GF-D8 (cell line): ENCODE measurements around the gene NLRX1.
"Not testable (repeated sequence)": the region's sequence is repeated elsewhere in the genome, so short reads cannot be mapped to it uniquely, and the experiment has no call there.

Source experiments
- DNase-seq: peaks from one replicate; lab custom pipeline; 2025; lab: John Stamatoyannopoulos, UW

Gene NLRX1, protein sequence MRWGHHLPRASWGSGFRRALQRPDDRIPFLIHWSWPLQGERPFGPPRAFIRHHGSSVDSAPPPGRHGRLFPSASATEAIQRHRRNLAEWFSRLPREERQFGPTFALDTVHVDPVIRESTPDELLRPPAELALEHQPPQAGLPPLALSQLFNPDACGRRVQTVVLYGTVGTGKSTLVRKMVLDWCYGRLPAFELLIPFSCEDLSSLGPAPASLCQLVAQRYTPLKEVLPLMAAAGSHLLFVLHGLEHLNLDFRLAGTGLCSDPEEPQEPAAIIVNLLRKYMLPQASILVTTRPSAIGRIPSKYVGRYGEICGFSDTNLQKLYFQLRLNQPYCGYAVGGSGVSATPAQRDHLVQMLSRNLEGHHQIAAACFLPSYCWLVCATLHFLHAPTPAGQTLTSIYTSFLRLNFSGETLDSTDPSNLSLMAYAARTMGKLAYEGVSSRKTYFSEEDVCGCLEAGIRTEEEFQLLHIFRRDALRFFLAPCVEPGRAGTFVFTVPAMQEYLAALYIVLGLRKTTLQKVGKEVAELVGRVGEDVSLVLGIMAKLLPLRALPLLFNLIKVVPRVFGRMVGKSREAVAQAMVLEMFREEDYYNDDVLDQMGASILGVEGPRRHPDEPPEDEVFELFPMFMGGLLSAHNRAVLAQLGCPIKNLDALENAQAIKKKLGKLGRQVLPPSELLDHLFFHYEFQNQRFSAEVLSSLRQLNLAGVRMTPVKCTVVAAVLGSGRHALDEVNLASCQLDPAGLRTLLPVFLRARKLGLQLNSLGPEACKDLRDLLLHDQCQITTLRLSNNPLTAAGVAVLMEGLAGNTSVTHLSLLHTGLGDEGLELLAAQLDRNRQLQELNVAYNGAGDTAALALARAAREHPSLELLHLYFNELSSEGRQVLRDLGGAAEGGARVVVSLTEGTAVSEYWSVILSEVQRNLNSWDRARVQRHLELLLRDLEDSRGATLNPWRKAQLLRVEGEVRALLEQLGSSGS

DNA sequence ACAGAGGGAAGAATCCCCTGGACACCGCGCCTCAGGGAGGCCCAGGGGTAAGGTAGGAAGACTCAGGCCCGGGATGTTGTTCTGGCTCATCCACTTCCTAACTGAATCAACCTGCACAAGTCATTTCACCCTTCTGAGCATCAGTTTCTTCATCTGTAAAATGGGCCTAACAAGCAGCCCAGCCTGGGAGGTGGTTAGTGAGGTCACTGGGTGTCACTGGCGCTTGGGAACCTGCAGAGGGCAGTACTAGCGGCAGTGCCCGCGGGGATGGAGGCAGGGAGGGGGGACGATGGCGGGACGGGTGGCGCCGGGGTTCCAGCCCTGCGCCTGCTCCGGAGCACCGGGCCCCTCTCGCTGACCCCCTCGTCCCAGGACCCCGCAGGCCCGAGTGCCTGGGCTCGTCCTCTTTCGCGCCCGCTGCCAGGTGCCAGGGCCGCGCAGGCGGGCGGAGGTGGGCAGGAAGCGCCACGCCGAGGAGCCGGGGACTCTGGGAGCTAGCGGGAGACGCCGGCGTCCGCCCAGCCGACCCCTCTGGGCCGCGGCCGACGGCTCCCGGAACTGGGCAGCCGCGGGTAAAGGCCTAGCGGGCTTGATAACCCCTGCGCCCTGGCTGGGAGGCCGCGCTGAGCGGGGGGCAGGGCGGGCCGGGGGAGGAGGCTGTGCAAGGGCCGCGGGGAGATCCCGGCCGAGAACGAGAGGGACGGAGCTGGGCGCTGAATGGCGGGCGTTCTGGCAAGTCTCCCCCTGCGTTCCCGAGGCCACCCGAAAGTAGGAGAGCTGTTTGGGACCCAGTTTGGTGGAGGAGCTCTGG lies at the start of gene NLRX1:
Gene NLRX1 (plus strand): TSS at position 255 of the 811 bp plus-strand sequence. CDS start 2,679 bp downstream, outside the sequence.
- DNase-seq: peak; percentile 82

GRCh38 chr11:119118946-119119345 lies 49.6 kb upstream of the NLRX1 start:
- DNase-seq: no peak

- DNase-seq: peak; percentile 76
Observed at GRCh38 chr11:119120639-119121007, 47.9 kb upstream of the NLRX1 start.

DNA sequence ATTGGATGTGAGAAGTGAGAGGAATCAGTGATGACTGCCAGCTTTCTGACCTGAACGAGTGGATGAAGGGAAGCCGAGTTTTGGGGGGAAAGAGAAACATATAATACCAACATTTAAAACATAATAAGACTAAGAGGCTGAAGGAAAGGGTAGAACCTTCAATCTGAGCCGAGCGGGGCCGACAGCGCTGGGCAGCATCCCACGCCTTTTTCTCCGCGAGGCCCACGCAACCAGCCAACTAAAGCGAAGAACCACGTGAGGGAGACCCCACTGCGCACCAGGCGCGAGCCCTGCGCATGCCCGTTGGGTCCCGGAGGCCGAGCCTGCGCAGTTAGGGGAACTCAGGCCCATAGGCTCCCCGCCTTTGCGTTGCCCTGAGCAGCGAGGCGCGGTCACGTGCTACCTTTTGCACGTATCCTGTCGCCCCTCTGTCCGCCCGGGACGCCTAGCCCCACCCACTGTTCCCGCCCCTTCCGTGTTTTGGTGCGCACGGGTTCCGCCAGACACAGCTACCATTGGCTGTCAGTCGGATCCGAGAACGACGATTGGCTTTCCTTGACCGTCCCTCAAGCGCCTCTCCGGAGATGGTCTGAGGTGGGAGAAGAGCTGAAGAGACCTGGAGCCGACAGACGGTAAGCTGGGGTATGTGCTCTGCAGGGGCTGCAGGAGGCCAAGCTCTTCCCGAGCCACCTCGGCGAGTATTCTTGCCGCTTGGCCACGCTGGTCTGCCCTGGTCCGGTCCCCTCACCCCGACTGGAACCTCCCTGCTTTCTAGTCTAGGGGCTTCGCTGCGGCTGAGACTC lies 47.3 kb upstream of the NLRX1 start, which contains the start of gene HINFP:
Gene HINFP (plus strand): TSS at position 573 of the 803 bp plus-strand sequence. CDS start 5,365 bp downstream, outside the sequence.
- peak; percentile 100 for DNase-seq

DNA sequence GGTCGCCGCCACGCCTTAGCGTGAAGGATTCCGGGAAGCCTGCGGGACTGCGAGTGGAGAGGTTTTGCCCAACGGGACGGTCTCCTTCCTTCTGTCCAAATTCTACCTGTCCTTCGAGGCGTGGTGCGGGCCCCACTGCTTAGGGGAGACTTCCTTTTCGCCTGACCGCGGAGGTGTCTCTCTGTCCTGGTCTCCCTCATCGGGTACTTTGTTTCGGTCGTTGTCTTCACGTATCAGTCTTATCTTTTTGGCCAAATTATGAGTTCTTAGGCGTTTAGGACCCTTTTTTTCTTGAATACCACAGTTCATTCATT lies 46.8 kb upstream of the NLRX1 start:
- DNase-seq: no peak

- no peak for DNase-seq
Observed at GRCh38 chr11:119125821-119126220, 42.7 kb upstream of the NLRX1 start.

DNA sequence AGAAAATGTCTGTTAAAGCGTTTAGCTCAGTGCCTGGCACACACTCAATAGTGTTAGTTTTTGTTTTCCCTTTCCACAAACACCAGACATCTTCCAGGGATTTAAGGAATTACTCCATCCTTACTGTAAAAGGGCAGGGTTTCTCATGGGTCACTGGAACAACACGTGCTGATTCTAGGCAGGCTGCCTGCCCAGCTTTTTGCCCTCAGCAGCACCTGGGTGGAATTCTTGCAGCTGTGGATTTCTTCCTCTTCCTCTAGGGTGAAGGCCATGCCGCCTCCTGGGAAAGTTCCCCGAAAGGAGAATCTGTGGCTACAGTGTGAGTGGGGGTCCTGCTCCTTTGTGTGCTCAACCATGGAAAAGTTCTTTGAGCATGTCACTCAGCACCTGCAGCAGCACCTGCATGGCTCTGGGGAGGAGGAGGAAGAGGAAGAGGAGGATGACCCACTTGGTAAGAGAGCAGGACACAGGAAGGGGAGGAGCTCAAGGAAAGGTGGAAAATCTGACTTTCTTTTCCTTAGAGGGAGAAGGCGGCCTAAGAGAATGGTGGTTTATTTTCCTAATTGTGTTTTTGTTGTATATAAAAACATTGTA lies 41.8 kb upstream of the NLRX1 start:
- no peak for DNase-seq

DNA sequence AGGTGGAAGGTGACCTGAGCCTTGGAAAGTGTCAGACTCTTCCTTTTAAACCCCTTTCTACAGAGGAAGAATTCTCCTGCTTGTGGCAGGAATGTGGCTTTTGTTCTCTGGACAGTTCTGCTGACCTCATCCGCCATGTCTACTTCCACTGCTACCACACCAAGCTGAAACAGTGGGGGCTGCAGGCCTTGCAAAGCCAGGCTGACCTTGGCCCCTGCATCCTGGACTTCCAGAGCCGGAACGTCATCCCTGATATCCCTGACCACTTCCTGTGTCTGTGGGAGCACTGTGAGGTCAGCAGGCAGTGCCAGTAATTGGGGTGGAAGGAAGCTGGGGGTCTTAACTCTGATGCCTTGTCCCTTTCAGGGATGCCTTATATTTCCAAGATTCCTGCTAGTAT lies 37.9 kb upstream of the NLRX1 start:
- no peak for DNase-seq

DNA sequence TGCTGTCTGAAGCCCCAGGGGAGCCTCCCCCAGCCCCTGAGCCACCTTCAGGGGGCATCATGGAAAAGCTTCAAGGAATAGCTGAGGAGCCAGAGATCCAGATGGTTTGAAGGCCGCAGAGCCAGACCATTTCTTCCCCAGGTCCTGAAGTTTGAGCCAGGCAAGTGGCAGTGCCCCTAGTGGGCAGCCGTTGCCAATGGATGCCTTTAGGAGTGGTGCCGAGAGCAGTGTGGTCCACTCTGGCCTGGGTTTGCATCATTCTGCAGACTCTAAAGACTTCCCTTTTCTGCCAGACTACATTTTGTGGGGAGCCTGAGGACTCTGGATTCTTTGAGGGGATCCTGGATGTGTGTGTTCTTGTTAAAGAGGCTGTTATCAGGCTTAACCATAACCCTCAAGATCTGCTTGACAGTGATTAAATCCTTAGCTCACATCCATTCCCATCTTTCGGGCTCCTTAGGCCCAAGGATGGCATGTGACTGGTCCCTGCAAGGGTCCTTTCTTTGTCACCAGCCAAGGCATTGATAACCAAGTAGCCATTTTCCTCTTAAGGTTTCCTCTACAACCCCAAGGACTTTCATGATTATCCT lies 34.0 kb upstream of the NLRX1 start:
- DNase-seq: no peak

DNA sequence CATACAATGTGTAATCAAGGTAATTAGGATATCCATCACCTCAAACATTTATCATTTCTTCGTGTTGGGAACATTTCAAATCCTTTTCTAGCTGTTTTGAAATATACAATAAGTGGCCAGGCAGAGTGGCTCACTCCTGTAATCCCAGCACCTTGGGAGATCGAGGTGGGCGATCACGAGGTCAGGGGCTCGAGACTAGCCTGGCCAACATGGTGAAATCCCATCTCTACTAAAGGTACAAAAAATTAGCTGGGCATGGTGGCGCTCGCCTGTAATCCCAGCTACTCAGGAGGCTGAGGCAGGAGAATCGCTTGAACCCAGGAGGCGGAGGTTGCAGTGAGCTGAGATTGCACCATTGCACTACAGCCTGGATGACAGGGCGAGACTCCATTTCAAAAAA lies 29.2 kb upstream of the NLRX1 start:
- DNase-seq: not testable (repeated sequence)

- DNase-seq: peak; percentile 63
Observed at GRCh38 chr11:119144825-119145486, 23.6 kb upstream of the NLRX1 start.

DNA sequence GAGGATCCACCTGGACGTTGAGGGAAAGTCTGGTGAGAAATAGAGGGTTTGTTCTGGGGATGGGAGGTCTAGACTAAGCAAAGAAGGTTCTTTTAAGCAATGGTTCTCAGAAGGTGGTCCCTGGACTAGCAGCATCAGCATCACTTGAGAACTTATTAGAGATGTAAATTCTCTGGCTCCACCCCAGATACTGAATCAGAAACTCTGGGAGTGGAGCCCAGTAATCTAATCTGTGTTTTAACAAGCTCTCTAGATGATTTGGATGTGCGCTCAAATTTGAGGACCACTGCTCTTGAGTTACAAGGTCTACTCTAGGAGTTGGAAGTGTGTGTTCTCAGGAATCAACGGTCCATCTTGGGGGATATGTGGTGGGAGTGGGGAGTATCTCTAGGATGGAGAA lies 23.0 kb upstream of the NLRX1 start:
- DNase-seq: no peak

GRCh38 chr11:119147604-119148333 lies 20.8 kb upstream of the NLRX1 start:
- DNase-seq: no peak

DNA sequence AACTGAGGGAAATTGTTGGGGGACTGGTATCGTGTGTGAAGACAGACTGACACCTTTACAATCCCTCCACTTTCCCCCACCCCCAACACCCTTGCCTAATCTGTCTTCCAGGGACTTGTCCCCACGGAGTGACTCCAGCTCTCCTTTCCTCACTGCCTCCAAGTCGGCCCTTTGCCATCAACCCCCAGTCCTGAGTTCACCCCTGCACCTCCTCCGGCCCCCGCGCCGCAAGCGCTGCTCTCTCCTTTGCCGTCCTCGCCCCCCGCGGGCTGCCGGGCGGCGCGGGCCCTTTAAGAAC lies 19.9 kb upstream of the NLRX1 start:
- no peak for DNase-seq

DNA sequence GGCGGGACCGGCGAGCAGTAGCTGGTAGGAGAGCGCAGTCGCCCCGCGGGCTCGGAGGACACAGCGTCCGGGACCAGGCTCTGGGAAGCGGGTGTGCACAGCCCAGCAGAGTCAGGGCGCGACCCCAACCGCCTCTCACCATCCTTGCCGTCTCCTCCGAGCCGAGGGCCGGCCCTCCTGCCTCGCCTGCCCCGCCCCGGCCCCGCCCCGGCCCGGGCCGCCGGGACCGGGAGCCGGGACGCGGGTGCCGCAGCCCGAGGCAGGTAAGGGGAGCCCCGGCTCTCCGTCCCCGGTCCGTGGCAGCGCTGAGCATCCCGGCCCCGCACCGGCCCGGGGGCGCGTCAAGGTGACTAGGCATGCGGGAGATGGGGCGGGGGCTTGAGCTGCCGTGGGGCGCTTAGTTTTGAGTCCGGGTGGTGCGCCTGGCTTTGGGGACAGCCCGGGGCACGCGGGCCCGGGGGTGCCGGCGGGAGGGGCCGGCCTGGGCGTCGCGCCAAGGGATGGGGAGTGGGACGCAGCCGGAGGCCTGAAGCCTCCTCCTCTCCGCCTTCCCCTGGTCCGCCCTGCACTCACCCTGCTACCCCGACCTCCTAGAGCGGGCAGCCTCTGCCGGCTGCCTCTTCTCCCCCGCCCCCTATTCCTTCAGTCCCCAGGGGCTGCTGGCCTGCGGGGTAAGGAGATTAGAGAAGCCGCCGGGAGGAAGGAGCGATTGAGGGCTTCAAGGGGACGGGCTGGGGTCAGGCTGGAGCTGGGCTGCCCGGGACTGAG lies 19.3 kb upstream of the NLRX1 start, which contains the start of gene ABCG4:
Gene ABCG4 (plus strand): TSS at position 35 of the 768 bp plus-strand sequence. CDS start 914 bp downstream, outside the sequence.
- no peak for DNase-seq

GRCh38 chr11:119149786-119150275 lies 18.7 kb upstream of the NLRX1 start:
- DNase-seq: no peak

- no peak for DNase-seq
Observed at GRCh38 chr11:119152043-119152442, 16.5 kb upstream of the NLRX1 start.

GRCh38 chr11:119152604-119153003 lies 15.9 kb upstream of the NLRX1 start:
- DNase-seq: no peak
